GM21529 (cell line): ENCODE measurements around the gene GHDC.
"Not testable (repeated sequence)": the region's sequence is repeated elsewhere in the genome, so short reads cannot be mapped to it uniquely, and the experiment has no call there.

Source experiments
- ATAC-seq: cut with Tn5 transposase; IDR thresholded peaks from one replicate; pipeline ENCODE4 v1.9.1; 2021; ENCODE audit not compliant: unreplicated experiment

The GHDC gene

GRCh38 chr17:42159796-42160530 lies 34.3 kb downstream of the GHDC start:
- ATAC-seq = no peak

- ATAC-seq = no peak
These were observed 38.7 kb downstream of the GHDC start for GRCh38 chr17:42155614-42156045.

GRCh38 chr17:42153919-42154742 lies 40.2 kb downstream of the GHDC start:
- no peak for ATAC-seq

GRCh38 chr17:42146911-42147607 lies 47.2 kb downstream of the GHDC start:
- no peak for ATAC-seq

GRCh38 chr17:42143138-42143537 lies 51.2 kb downstream of the GHDC start:
- not testable (repeated sequence) for ATAC-seq

GRCh38 chr17:42142371-42142896 lies 51.9 kb downstream of the GHDC start:
- no peak for ATAC-seq

GRCh38 chr17:42141382-42141781 lies 52.9 kb downstream of the GHDC start:
- no peak for ATAC-seq

GRCh38 chr17:42140690-42141089 lies 53.6 kb downstream of the GHDC start:
- not testable (repeated sequence) for ATAC-seq
